Measurements from ENCODE around the gene TMEM150B. TPM values are rescaled to one million over a fixed set of nuclear protein-coding genes. Genes with fewer than 3 reads are reported as not detected.

The TMEM150B gene
- total RNA-seq, 1 donor from 2014 or later = not detected

DNA sequence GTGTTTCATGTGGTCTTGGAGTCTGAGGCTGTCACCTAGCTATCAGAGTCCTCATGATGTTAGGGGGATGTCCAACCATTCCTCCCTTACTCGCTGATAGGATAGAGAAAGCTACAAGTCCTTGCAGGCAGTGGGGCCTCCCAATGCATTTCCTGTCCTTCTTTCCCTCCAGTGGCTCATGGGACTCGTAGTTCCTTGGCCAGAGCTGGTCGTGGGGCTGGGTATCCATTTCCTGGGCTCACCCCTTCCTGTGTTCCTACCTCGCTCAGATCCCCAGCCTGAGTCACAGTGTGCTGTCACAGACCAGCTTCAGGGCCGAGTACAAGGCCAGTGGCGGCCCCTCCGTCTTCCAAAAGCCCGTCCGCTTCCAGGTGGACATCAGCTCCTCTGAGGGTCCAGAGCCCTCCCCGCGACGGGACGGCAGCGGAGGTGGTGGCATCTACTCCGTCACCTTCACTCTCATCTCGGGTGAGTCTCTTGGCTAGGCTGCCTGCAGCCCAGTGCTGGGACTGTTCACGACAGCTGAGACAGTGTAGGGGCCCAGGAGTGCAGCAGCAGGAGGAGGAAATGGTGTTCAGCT, 19.1 kb downstream of the TMEM150B start:
- no peak for TF ChIP-seq CTCF (IDR thresholded peaks at IDR 0.05)
- Mint-ChIP-seq H3K4me3 (ENCODE audit: unreplicated experiment) (no peak overlapping the region), H3K36me3 (ENCODE audit: low read depth) (peaks cover 21% of the 10 kb centered on the region), H3K27me3 (ENCODE audit: low read depth) (no peaks in the 10 kb centered on the region), H3K9me3 (ENCODE audit: low read depth) (no peaks in the 10 kb centered on the region), H3K27ac (ENCODE audit: unreplicated experiment) (no peak overlapping the region), H3K4me1 (ENCODE audit: low read depth) (peaks cover 9% of the 10 kb centered on the region)
- no peak for DNase-seq (ENCODE audit: low spot score)

DNA sequence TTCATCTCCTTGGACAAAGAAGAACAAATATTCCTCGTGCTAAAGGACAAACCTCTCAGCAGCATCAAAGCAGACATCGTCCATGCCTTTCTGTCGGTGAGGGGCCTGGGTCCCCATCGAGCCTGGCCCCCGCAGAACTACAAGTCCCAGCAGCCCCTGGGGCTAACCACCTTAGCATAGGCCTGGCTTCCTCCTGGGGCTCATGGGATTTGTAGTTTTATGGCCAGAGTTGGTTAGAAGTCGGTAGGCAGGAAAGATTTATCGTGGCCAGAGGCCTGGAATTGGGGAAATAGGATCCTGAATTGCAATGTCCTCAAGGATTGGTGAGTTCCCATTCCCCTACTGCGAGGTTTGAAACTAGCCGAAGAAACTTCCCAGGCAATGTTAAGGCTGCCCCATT, 19.6 kb downstream of the TMEM150B start:
- DNase-seq (ENCODE audit: low spot score) = no peak
- Mint-ChIP-seq H3K27ac (ENCODE audit: unreplicated experiment) (no peak overlapping the region), H3K36me3 (ENCODE audit: low read depth) (peaks cover 21% of the 10 kb centered on the region), H3K9me3 (ENCODE audit: low read depth) (no peaks in the 10 kb centered on the region), H3K27me3 (ENCODE audit: low read depth) (no peaks in the 10 kb centered on the region), H3K4me1 (ENCODE audit: low read depth) (peaks cover 9% of the 10 kb centered on the region), H3K4me3 (ENCODE audit: unreplicated experiment) (no peak overlapping the region)
- TF ChIP-seq CTCF (IDR thresholded peaks at IDR 0.05) = no peak

DNA sequence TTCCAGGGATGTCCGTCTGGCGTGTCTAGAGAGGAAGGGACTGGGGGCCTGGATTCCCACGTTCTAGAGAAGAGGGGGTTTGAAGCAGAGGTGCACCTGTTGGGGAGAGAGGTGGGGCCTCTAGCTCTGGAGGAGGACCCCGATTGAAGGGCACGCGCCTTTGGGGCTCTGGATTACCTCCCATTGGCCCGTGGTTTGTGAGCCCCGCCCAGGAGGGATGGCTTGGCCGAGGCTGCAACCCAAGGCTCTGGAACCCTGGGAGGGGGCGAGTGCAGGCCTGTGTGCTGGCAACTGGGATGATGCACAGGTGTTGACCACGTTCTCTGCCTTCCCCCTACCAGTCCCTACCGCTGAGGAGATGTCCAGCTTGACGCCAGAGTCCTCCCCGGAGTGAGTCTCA, 20.2 kb downstream of the TMEM150B start:
- H3K9me3 Mint-ChIP-seq (ENCODE audit: low read depth) = no peaks in the 10 kb centered on the region
- H3K27ac Mint-ChIP-seq (ENCODE audit: unreplicated experiment) = no peak overlapping the region
- H3K36me3 Mint-ChIP-seq (ENCODE audit: low read depth) = peaks cover 20% of the 10 kb centered on the region
- no peak for TF ChIP-seq CTCF (IDR thresholded peaks at IDR 0.05)
- H3K4me3 Mint-ChIP-seq (ENCODE audit: unreplicated experiment) = no peak overlapping the region
- peaks cover 9% of the 10 kb centered on the region for H3K4me1 Mint-ChIP-seq (ENCODE audit: low read depth)
- no peak for DNase-seq (ENCODE audit: low spot score)
- no peaks in the 10 kb centered on the region for H3K27me3 Mint-ChIP-seq (ENCODE audit: low read depth)

DNA sequence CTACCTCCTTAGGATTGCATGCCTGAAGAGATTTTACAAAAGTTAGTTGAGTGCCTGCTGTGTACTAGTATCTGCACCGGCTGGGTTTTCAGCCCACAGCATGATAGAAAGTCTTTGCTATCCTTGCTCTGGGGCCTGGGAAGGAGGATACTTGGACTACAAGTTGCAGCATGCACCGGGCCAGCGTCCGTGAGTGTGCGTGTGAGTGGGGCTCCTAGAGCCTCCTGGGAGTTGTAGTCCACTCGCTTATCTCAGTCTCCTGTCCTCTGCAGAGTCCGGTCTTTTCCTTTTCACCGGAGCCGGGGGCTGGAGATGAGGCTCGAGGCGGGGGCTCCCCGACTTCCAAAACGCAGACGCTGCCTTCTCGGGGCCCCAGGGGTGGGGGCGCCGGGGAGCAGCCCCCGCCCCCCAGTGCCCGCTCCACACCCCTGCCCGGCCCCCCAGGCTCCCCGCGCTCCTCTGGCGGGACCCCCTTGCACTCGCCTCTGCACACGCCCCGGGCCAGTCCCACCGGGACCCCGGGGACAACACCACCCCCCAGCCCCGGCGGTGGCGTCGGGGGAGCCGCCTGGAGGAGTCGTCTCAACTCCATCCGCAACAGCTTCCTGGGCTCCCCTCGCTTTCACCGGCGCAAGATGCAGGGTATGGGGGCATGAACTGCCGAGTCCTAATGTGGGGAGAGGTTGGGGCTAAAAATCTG, 20.7 kb downstream of the TMEM150B start:
- DNase-seq (ENCODE audit: low spot score) = no peak
- no peaks in the 10 kb centered on the region for H3K27me3 Mint-ChIP-seq (ENCODE audit: low read depth)

GRCh38 chr19:55303477-55303876, 21.7 kb downstream of the TMEM150B start:
- no peak for TF ChIP-seq CTCF (IDR thresholded peaks at IDR 0.05)
- Mint-ChIP-seq H3K9me3 (ENCODE audit: low read depth) (no peaks in the 10 kb centered on the region), H3K36me3 (ENCODE audit: low read depth) (peaks cover 19% of the 10 kb centered on the region), H3K27me3 (ENCODE audit: low read depth) (no peaks in the 10 kb centered on the region), H3K4me3 (ENCODE audit: unreplicated experiment) (no peak overlapping the region), H3K4me1 (ENCODE audit: low read depth) (peaks cover 9% of the 10 kb centered on the region), H3K27ac (ENCODE audit: unreplicated experiment) (no peak overlapping the region)
- no peak for DNase-seq (ENCODE audit: low spot score)

More for the DNA sequence above, 20.7 kb downstream of the TMEM150B start:
- Mint-ChIP-seq H3K9me3 (ENCODE audit: low read depth) (no peaks in the 10 kb centered on the region), H3K4me3 (ENCODE audit: unreplicated experiment) (no peak overlapping the region), H3K36me3 (ENCODE audit: low read depth) (peaks cover 21% of the 10 kb centered on the region), H3K4me1 (ENCODE audit: low read depth) (peaks cover 9% of the 10 kb centered on the region), H3K27ac (ENCODE audit: unreplicated experiment) (no peak overlapping the region)
- no peak for TF ChIP-seq CTCF (IDR thresholded peaks at IDR 0.05)
